ENCODE results near the gene HUNK.

HUNK gene

DNA sequence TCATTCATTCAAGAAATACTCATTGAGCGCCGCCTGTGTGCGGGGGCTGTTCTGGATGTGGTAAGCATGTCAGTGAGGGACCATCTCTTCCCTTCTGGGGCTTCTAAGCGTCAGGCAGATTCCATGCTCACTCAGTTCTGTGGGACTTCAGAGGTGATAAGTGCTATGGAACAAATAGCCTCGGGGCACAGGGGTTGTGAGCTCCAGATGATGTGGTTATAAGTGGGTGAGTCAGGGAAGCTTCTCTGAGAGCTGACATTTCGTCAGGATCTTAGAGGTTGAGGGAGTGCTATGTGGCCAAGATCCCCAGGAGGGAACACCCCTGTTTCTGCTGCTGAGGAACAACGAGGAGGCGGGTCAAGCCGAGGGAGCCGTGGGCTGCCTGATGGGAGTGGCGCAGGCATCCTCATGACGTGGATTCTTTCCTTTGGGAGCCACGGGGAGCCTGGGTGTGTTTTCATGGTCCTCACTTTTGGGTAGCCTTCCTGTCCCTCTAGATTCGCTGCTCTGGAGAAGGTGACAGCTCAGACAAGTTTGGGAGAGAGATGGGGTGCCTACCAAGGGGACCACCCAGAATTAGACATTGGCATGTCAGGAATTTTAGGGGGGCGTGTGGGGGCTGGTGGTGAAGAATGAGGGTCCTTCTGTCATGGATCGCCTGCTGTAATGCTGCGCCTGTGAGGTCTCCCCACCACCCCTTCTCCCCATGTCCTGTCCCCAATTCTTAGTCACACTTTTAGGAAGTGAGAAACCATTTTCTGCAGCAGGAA is 38.5 kb downstream of the HUNK start:
- no peak for DNase-seq (ENCODE audit: low read depth in 2 of 2)
- no peak overlapping the region for H3K4me3 ChIP-seq (replicated peaks in 1 of 2; ENCODE audit: low read depth in 2 of 2, low read length in 2 of 2)
- TF ChIP-seq, protein P1, sequence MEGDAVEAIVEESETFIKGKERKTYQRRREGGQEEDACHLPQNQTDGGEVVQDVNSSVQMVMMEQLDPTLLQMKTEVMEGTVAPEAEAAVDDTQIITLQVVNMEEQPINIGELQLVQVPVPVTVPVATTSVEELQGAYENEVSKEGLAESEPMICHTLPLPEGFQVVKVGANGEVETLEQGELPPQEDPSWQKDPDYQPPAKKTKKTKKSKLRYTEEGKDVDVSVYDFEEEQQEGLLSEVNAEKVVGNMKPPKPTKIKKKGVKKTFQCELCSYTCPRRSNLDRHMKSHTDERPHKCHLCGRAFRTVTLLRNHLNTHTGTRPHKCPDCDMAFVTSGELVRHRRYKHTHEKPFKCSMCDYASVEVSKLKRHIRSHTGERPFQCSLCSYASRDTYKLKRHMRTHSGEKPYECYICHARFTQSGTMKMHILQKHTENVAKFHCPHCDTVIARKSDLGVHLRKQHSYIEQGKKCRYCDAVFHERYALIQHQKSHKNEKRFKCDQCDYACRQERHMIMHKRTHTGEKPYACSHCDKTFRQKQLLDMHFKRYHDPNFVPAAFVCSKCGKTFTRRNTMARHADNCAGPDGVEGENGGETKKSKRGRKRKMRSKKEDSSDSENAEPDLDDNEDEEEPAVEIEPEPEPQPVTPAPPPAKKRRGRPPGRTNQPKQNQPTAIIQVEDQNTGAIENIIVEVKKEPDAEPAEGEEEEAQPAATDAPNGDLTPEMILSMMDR (IDR thresholded peaks at IDR 0.05; ENCODE audit: low read depth, low read length), result no peak

- no peak for DNase-seq (ENCODE audit: low read depth in 2 of 2)
- H3K4me3 ChIP-seq (replicated peaks in 1 of 2; ENCODE audit: low read depth in 2 of 2, low read length in 2 of 2), result no peak overlapping the region
- TF ChIP-seq, protein P1 (IDR thresholded peaks at IDR 0.05; ENCODE audit: low read depth, low read length), result no peak
Observed at GRCh38 chr21:31912501-31912900, 39.7 kb downstream of the HUNK start.

DNA sequence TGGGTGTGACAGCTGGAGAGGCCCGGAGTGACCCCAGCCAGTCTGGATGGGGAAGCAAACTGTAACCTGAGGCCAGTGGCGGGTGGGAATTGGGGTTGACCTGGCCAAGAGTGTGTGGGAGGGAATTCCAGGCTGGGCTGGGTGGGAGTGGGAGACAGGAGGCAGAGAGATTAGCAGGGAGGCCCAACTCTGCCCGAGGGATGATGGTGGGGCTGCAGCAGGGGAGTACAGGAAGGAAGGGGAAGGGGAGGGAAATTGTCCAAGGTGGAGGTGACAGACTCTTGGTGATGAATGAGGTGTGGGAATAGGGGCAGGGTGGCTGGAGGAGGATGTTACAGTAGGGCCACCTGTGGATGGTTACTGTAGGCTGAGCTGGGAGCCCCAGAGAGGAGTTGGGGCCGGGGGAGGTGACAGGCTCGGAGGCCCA is 40.4 kb downstream of the HUNK start:
- TF ChIP-seq, protein P1 (IDR thresholded peaks at IDR 0.05; ENCODE audit: low read depth, low read length), result no peak
- no peak for DNase-seq (ENCODE audit: low read depth in 2 of 2)
- H3K4me3 ChIP-seq (replicated peaks in 1 of 2; ENCODE audit: low read depth in 2 of 2, low read length in 2 of 2), result no peak overlapping the region

GRCh38 chr21:31914472-31914871 is 41.7 kb downstream of the HUNK start:
- TF ChIP-seq, protein P1 (IDR thresholded peaks at IDR 0.05; ENCODE audit: low read depth, low read length), result no peak
- DNase-seq (ENCODE audit: low read depth in 2 of 2), result no peak
- H3K4me3 ChIP-seq (replicated peaks in 1 of 2; ENCODE audit: low read depth in 2 of 2, low read length in 2 of 2), result no peak overlapping the region

DNA sequence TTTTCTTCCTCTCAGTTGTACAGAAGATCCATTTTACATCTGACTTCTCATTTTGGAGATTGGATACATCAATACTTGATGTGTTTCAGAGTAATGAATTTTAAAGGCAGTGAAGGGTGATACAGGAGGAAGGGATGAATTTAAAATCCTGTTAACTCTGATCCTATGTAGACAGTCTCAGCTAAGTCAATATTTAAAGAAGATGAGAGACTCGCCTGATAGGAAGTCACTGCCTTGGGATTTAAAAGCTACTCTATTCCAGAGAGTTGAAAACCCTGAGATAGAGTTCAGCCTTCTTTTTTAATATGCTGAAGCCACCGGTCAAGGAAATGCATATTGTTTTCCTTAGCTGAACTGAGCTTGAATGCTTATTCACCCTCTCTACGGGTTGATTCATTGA is 42.7 kb downstream of the HUNK start:
- TF ChIP-seq, protein P1 (IDR thresholded peaks at IDR 0.05; ENCODE audit: low read depth, low read length), result no peak
- no peak for DNase-seq (ENCODE audit: low read depth in 2 of 2)
- no peak overlapping the region for H3K4me3 ChIP-seq (replicated peaks in 1 of 2; ENCODE audit: low read depth in 2 of 2, low read length in 2 of 2)

GRCh38 chr21:31917108-31917507 is 44.3 kb downstream of the HUNK start:
- TF ChIP-seq, protein P1 (IDR thresholded peaks at IDR 0.05; ENCODE audit: low read depth, low read length), result no peak
- no peak for DNase-seq (ENCODE audit: low read depth in 2 of 2)
- H3K4me3 ChIP-seq (replicated peaks in 1 of 2; ENCODE audit: low read depth in 2 of 2, low read length in 2 of 2), result no peak overlapping the region
